Measurements from ENCODE around the gene C14orf93. TPM values are rescaled to one million over a fixed set of nuclear protein-coding genes. Genes with fewer than 3 reads are reported as not detected.

The C14orf93 gene
- total RNA-seq, 2 donors from 2014 or later: 15.1 to 17.6 TPM

- Histone ChIP-seq H3K36me3 (no peaks in the 10 kb centered on the region), H3K4me1 (replicated peaks) (no peaks in the 10 kb centered on the region), H3K9me3 (no peaks in the 10 kb centered on the region), H3K27ac (no peak overlapping the region), H3K27me3 (replicated peaks; ENCODE audit: insufficient read depth) (no peaks in the 10 kb centered on the region), H3K4me3 (no peak overlapping the region)
- TF ChIP-seq POLR2AphosphoS5 (IDR thresholded peaks at IDR 0.05): no peak
- no peak for TF ChIP-seq CTCF (IDR thresholded peaks at IDR 0.05)
- no peak for TF ChIP-seq POLR2A (IDR thresholded peaks at IDR 0.05)
- intact Hi-C loops (cut with DNase I): no loop called here
- WGBS: 30% methylated on average over 11 of the region's 11 CpGs
- DNase-seq (ENCODE audit: low spot score): no peak
These were observed 12.9 kb downstream of the C14orf93 start for GRCh38 chr14:22996768-22997654.

DNA sequence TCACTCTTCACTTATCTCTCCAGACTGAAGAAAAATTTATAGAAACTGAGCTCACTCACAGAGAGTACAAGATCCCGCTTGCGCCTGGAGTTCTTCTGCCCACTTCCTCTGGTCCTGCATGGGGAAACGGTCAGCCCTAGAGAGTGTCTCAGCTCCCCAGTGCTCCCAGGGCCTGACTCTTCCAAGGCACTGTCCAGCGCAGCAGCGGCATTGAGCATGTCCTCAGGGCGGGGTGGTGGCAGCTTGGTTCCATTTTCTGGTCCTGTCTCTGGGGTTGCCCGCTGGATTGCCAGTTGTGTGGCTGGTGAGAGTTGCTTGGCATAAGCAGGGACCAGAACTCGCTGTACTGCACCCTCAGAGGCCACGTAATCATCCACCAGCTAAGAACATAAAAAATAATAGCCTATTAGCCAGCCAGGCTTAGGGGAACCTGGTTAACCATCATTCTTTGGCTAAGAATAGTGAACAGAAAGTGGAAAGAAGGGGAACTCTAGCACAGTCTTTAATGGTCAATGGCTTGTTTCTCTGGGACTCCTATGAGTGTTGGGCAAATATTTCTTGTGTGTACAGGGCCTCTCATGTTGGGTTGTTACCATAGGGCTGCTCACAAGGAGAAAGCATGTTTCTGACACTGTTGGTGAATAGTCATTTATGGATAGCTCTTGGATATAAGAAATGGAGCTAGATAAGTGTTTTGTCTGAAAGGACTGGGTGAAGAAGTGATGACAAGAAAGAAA is 13.9 kb downstream of the C14orf93 start:
- Histone ChIP-seq H3K4me1 (replicated peaks) (no peaks in the 10 kb centered on the region), H3K27me3 (replicated peaks; ENCODE audit: insufficient read depth) (no peaks in the 10 kb centered on the region), H3K27ac (no peak overlapping the region), H3K4me3 (no peak overlapping the region), H3K9me3 (no peaks in the 10 kb centered on the region), H3K36me3 (no peaks in the 10 kb centered on the region)
- DNase-seq (ENCODE audit: low spot score): no peak
- TF ChIP-seq POLR2A (IDR thresholded peaks at IDR 0.05) (no peak), CTCF (IDR thresholded peaks at IDR 0.05) (no peak), POLR2AphosphoS5 (IDR thresholded peaks at IDR 0.05) (no peak)
- intact Hi-C loops (cut with DNase I): no loop called here
- 92% methylated on average over 9 of the region's 9 CpGs for WGBS

DNA sequence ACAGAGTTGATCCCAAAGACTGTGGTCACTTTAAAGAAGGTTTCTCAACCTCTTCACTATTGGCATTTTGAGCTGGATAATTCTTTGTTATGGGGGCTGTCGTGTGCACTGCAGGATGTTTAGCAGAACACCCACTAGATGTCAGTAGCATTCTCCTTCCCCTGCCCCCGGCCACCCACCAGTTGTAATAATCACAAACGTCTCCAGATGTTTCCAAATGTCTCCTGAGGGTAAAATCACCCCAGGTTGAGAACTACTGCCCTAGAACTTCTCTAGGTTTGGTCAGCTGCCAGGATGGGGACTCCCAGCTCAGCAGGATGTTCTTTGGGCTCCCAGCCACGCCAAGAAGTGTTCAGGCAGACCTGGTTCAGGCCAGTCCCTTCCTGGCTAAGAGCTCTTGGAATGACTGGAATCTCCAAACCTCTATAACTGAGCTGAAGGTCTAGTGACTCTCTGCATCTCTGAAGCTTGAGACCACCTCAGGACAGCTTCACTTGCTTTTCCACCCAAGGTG is 15.1 kb downstream of the C14orf93 start:
- intact Hi-C loops (cut with DNase I): no loop called here
- peak; percentile 67 for DNase-seq (ENCODE audit: low spot score)
- Histone ChIP-seq H3K27me3 (replicated peaks; ENCODE audit: insufficient read depth) (no peaks in the 10 kb centered on the region), H3K27ac (peak overlapping the region in 1 of 2 donors; percentile 18), H3K4me3 (no peak overlapping the region), H3K9me3 (no peaks in the 10 kb centered on the region), H3K4me1 (replicated peaks) (no peaks in the 10 kb centered on the region), H3K36me3 (no peaks in the 10 kb centered on the region)
- 6% methylated on average over 4 of the region's 4 CpGs for WGBS
- TF ChIP-seq POLR2AphosphoS5 (IDR thresholded peaks at IDR 0.05): no peak
- peak; percentile 14 to 44 (median 36) for TF ChIP-seq CTCF (IDR thresholded peaks at IDR 0.05)

- H3K27ac ChIP-seq: no peak overlapping the region
- H3K27me3 ChIP-seq (replicated peaks; ENCODE audit: insufficient read depth): no peaks in the 10 kb centered on the region
- TF ChIP-seq POLR2A (IDR thresholded peaks at IDR 0.05) (no peak), POLR2AphosphoS5 (IDR thresholded peaks at IDR 0.05) (no peak), CTCF (IDR thresholded peaks at IDR 0.05) (no peak)
- intact Hi-C loops (cut with DNase I): no loop called here
- no peaks in the 10 kb centered on the region for H3K4me1 ChIP-seq (replicated peaks)
- no peak overlapping the region for H3K4me3 ChIP-seq
- no peaks in the 10 kb centered on the region for H3K36me3 ChIP-seq
- no peaks in the 10 kb centered on the region for H3K9me3 ChIP-seq
- DNase-seq (ENCODE audit: low spot score): no peak
These were observed 16.4 kb downstream of the C14orf93 start for GRCh38 chr14:22993517-22993916.
